Suppressor macrophage treated with lipopolysaccharide for 4 hours (primary cell): ENCODE data around the gene DSG1.
"Not testable (repeated sequence)": the region's sequence is repeated elsewhere in the genome, so short reads cannot be mapped to it uniquely, and the experiment has no call there.

Experiments used
- DNase-seq: peaks from one replicate; pipeline ENCODE4 v3.0.0-alpha.2; 2020

Gene DSG1

GRCh38 chr18:31353336-31353735, 35.4 kb downstream of the DSG1 start:
- DNase-seq: not testable (repeated sequence)

- no peak for DNase-seq
Measured at GRCh38 chr18:31354990-31355389, 37.0 kb downstream of the DSG1 start.

- DNase-seq: no peak
Measured at GRCh38 chr18:31356025-31356424, 38.1 kb downstream of the DSG1 start.

- DNase-seq: no peak
Measured at GRCh38 chr18:31364190-31364589, 46.2 kb downstream of the DSG1 start.

GRCh38 chr18:31369478-31369877, 51.5 kb downstream of the DSG1 start:
- no peak for DNase-seq

GRCh38 chr18:31371989-31372388, 54.0 kb downstream of the DSG1 start:
- DNase-seq: no peak

- DNase-seq: no peak
Measured at GRCh38 chr18:31373641-31374040, 55.7 kb downstream of the DSG1 start.

- no peak for DNase-seq
Measured at GRCh38 chr18:31376477-31376876, 58.5 kb downstream of the DSG1 start, which contains the start of gene DSG4. TSS of gene DSG4 (plus strand) at chr18:31376777. CDS start at chr18:31376912, 135 bp downstream.

- DNase-seq: no peak
Measured at GRCh38 chr18:31380912-31381311, 63.0 kb downstream of the DSG1 start.

- DNase-seq: no peak
Measured at GRCh38 chr18:31382107-31382506, 64.1 kb downstream of the DSG1 start.

GRCh38 chr18:31386741-31387140, 68.8 kb downstream of the DSG1 start:
- no peak for DNase-seq

- DNase-seq: no peak
Measured at GRCh38 chr18:31393286-31393685, 75.3 kb downstream of the DSG1 start.

- no peak for DNase-seq
Measured at GRCh38 chr18:31396796-31397612, 79.0 kb downstream of the DSG1 start.

- DNase-seq: no peak
Measured at GRCh38 chr18:31398191-31398590, 80.2 kb downstream of the DSG1 start.

- DNase-seq: no peak
Measured at GRCh38 chr18:31399306-31400032, 81.5 kb downstream of the DSG1 start.

GRCh38 chr18:31401156-31402025, 83.4 kb downstream of the DSG1 start:
- no peak for DNase-seq

GRCh38 chr18:31402026-31402373, 84.0 kb downstream of the DSG1 start:
- DNase-seq: no peak

- DNase-seq: no peak
Measured at GRCh38 chr18:31403409-31403808, 85.4 kb downstream of the DSG1 start.
